SK-N-SH (cell line): ENCODE results near the gene STX16. TPM values are rescaled to one million over a fixed set of nuclear protein-coding genes. Genes with fewer than 3 reads are reported as not detected.

ENCODE experiments used
- CTCF ChIA-PET: fragments of 300-600, 350-600 bp; formaldehyde crosslinking; extraction: SDS; loops from one replicate; lab custom pipeline; 2021; lab: Yijun Ruan, JAX
- POLR2A ChIA-PET: fragments of 350-600 bp; sonication (Branson Sonifier 250); formaldehyde crosslinking; extraction: SDS; loops from one replicate; lab custom pipeline; 2020; ENCODE audit warnings: antibody characterized with exemption, inconsistent platforms; lab: Yijun Ruan, JAX
- DNase-seq: peaks from one replicate; pipeline ENCODE4 v3.0.0; 2012
- H2AFZ ChIP-seq: fragments of 200-600 bp; sonication (generic); 2 replicates; pipeline ENCODE4 v1.8.1; 2016; ENCODE audit warnings: antibody characterized with exemption, mild to moderate bottlenecking, low read depth
- H3F3A ChIP-seq: fragments of 200-600 bp; sonication (generic); replicated peaks from 2 replicates; pipeline ENCODE3; 2016; ENCODE audit warnings: antibody characterized with exemption, mild to moderate bottlenecking; ENCODE audit not compliant: insufficient read depth
- H3K27ac ChIP-seq, 2 experiments: fragments of 200-500 bp in 1 of 2; fragments of 200-600 bp in 1 of 2; sonication (Bioruptor generic) in 1 of 2; sonication (generic), shearing (Covaris generic) in 1 of 2; 2 replicates each; pipeline versions ENCODE4 v1.5.1 to v1.6.1; 2014 to 2016; ENCODE audit warnings: low read depth in 2 of 2, inconsistent platforms in 1 of 2, low read length in 1 of 2, mild to moderate bottlenecking in 1 of 2, mixed read lengths in 1 of 2
- H3K27me3 ChIP-seq: fragments of 200-600 bp; sonication (generic), shearing (Covaris generic); 2 replicates; pipeline ENCODE4 v1.6.1; 2016; ENCODE audit warnings: mixed run types; ENCODE audit not compliant: insufficient read depth
- H3K36me3 ChIP-seq, 2 experiments: fragments of 200-500 bp in 1 of 2; fragments of 200-600 bp in 1 of 2; sonication (Bioruptor generic) in 1 of 2; sonication (generic) in 1 of 2; replicated peaks in 1 of 2; 2 replicates each; pipeline versions ENCODE3 to v1.5.1; 2014 to 2016; ENCODE audit warnings: low read length in 1 of 2, mild to moderate bottlenecking in 1 of 2; ENCODE audit not compliant: insufficient read depth in 2 of 2, control insufficient read depth in 1 of 2
- H3K4me1 ChIP-seq, 2 experiments: fragments of 200-500 bp in 1 of 2; fragments of 200-600 bp in 1 of 2; sonication (Bioruptor generic) in 1 of 2; sonication (generic), shearing (Covaris generic) in 1 of 2; 2 replicates each; pipeline versions ENCODE4 v1.5.1 to v1.6.1; 2014 to 2016; ENCODE audit warnings: low read depth in 1 of 2, low read length in 1 of 2, mixed run types in 1 of 2; ENCODE audit not compliant: insufficient read depth in 2 of 2, control insufficient read depth in 1 of 2
- H3K4me2 ChIP-seq: fragments of 200-600 bp; sonication (generic), shearing (Covaris generic); 2 replicates; pipeline ENCODE4 v1.6.1; 2017; ENCODE audit warnings: mixed run types
- H3K4me3 ChIP-seq, 2 experiments: fragments of 200-500 bp in 1 of 2; fragments of 200-600 bp in 1 of 2; sonication (Bioruptor generic) in 1 of 2; sonication (generic), shearing (Covaris generic) in 1 of 2; 2 replicates each; pipeline versions ENCODE4 v1.5.1 to v1.8.1; 2014 to 2016; ENCODE audit warnings: low read depth in 2 of 2, inconsistent platforms in 1 of 2, low read length in 1 of 2, mild to moderate bottlenecking in 1 of 2, mixed read lengths in 1 of 2, moderate library complexity in 1 of 2
- H3K79me2 ChIP-seq: fragments of 200-600 bp; sonication (generic); 2 replicates; pipeline ENCODE4 v1.8.1; 2017; ENCODE audit warnings: mild to moderate bottlenecking; ENCODE audit not compliant: insufficient read depth
- H3K9ac ChIP-seq: fragments of 200-600 bp; sonication (generic); 2 replicates; pipeline ENCODE4 v1.6.1; 2017; ENCODE audit warnings: mixed run types
- H3K9me2 ChIP-seq: fragments of 200-600 bp; sonication (generic); 2 replicates; pipeline ENCODE4 v1.6.1; 2017; ENCODE audit warnings: mixed run types
- H3K9me3 ChIP-seq: fragments of 200-600 bp; sonication (generic); 2 replicates; pipeline ENCODE4 v1.6.1; 2017; ENCODE audit warnings: mixed run types, mild to moderate bottlenecking, moderate library complexity
- H4K20me1 ChIP-seq: fragments of 200-600 bp; sonication (generic); 2 replicates; pipeline ENCODE4 v1.6.1; 2017; ENCODE audit warnings: mild to moderate bottlenecking, mixed run types; ENCODE audit not compliant: insufficient read depth
- CTCF ChIP-seq: fragments of 200-600 bp; sonication (generic); IDR thresholded peaks from 2 replicates; pipeline ENCODE4 v1.6.1; 2017; ENCODE audit warnings: antibody characterized with exemption, mild to moderate bottlenecking, moderate library complexity
- PBX3 ChIP-seq: IDR thresholded peaks from 2 replicates; pipeline ENCODE4; 2012
- POLR2AphosphoS5 ChIP-seq: IDR thresholded peaks from 2 replicates; pipeline ENCODE4 v1.6.1; 2012; ENCODE audit warnings: low read depth, low read length
- USF2 ChIP-seq: fragments of 150-350 bp; IDR thresholded peaks from 2 replicates; pipeline ENCODE4 v1.6.1; 2017; ENCODE audit warnings: antibody characterized with exemption, low read length, low read depth, borderline replicate concordance
- WGBS: methylation state at CpG from one replicate; pipeline ENCODE4 v1.1.6; 2017; ENCODE audit warnings: low lambda C conversion rate; 5-methylcytosine and 5-hydroxymethylcytosine counted together
- polyA plus RNA-seq, 3 experiments: library from polyadenylated mRNA; depleted of rRNA; stranded (reverse); fragments of >200 nt; gene quantifications; 2 replicates each; pipeline ENCODE4 v1.2.3, GENCODE V29; 2012

Gene STX16
- polyA plus RNA-seq, 1 of the 3 experiments (the other 2 are of a cell fraction) = 63.8 TPM

GRCh38 chr20:58636983-58637421, 14.1 kb upstream of the STX16 start:
- no peaks in the 10 kb centered on the region for H3K9me3 ChIP-seq
- WGBS = 92% methylated on average over 7 of the region's 8 CpGs
- H3K9ac ChIP-seq = no peak overlapping the region
- no peaks in the 10 kb centered on the region for H4K20me1 ChIP-seq
- H3F3A ChIP-seq = no peaks in the 10 kb centered on the region
- H3K4me2 ChIP-seq = no peak overlapping the region
- no peaks in the 10 kb centered on the region for H3K36me3 ChIP-seq
- no peak for DNase-seq
- H3K27ac ChIP-seq = no peak overlapping the region
- H3K79me2 ChIP-seq = no peaks in the 10 kb centered on the region
- CTCF ChIA-PET = interaction anchor here (1.2 to 2.1 kb wide), 5 partner anchors 8 to 14 kb away, joined by 3 to 7 read pairs (median 4); partner anchors contain the start of gene STX16
- peaks cover 0 to 3% of the 10 kb centered on the region in 2 experiments; a peak in 1 of 4 replicates for H3K4me1 ChIP-seq
- TF ChIP-seq USF2 (no peak), CTCF (peak; percentile 40)
- POLR2A ChIA-PET = no interaction called here
- no peaks in the 10 kb centered on the region for H3K9me2 ChIP-seq
- H3K4me3 ChIP-seq = no peak overlapping the region
- no peak overlapping the region for H2AFZ ChIP-seq
- no peaks in the 10 kb centered on the region for H3K27me3 ChIP-seq

- no peak for DNase-seq
- 93% methylated on average over 21 of the region's 24 CpGs for WGBS
- Histone ChIP-seq H3K9me3 (no peaks in the 10 kb centered on the region), H3K4me2 (no peak overlapping the region), H3K27ac (no peak overlapping the region), H3K9ac (no peak overlapping the region), H4K20me1 (no peaks in the 10 kb centered on the region), H2AFZ (no peak overlapping the region), H3K79me2 (no peaks in the 10 kb centered on the region), H3K4me1 (peaks cover 0 to 3% of the 10 kb centered on the region in 2 experiments; a peak in 1 of 4 replicates), H3K4me3 (no peak overlapping the region), H3K36me3 (no peaks in the 10 kb centered on the region), H3F3A (no peaks in the 10 kb centered on the region), H3K9me2 (no peaks in the 10 kb centered on the region), H3K27me3 (no peaks in the 10 kb centered on the region)
- ChIA-PET POLR2A (no interaction called here), CTCF (interaction anchor here (1.2 to 2.1 kb wide), 5 partner anchors 8 to 13 kb away, joined by 3 to 7 read pairs (median 4); partner anchors contain the start of gene STX16)
- TF ChIP-seq POLR2AphosphoS5 (no peak), PBX3 (no peak)
Observed at GRCh38 chr20:58637466-58638213, 13.4 kb upstream of the STX16 start.
